BJ (cell line): ENCODE data around the gene NCF4. TPM values are rescaled to one million over a fixed set of nuclear protein-coding genes. Genes with fewer than 3 reads are reported as not detected.

ENCODE experiments used
- CTCF ChIA-PET: fragments of 350-600 bp; formaldehyde crosslinking; extraction: SDS; loops from one replicate; lab custom pipeline; 2021; ENCODE audit warnings: antibody characterized with exemption, inconsistent platforms; lab: Yijun Ruan, JAX
- POLR2A ChIA-PET: fragments of 300-600 bp; sonication (Branson Sonifier 250); formaldehyde crosslinking; extraction: SDS; loops from one replicate; lab custom pipeline; 2021; ENCODE audit warnings: antibody characterized with exemption; lab: Charles Lee
- DNase-seq: peaks from one replicate; pipeline ENCODE4 v3.0.0-alpha.2; 2011; ENCODE audit warnings: low read depth
- H3K27me3 ChIP-seq: 2 replicates; pipeline ENCODE4 v1.6.0; 2011; ENCODE audit warnings: low read length; ENCODE audit not compliant: control insufficient read depth, insufficient read depth
- H3K36me3 ChIP-seq: 2 replicates; pipeline ENCODE4 v1.5.1; 2011; ENCODE audit warnings: low read length; ENCODE audit not compliant: control insufficient read depth, insufficient read depth
- H3K4me3 ChIP-seq: 2 replicates; pipeline ENCODE4 v1.5.1; 2011; ENCODE audit warnings: low read depth, mild to moderate bottlenecking, control low read depth, low read length
- CTCF ChIP-seq: IDR thresholded peaks from 2 replicates; pipeline ENCODE4 v1.5.1; 2011; ENCODE audit warnings: low read depth, mild to moderate bottlenecking, control low read depth, inconsistent platforms, low read length, moderate library complexity; ENCODE audit not compliant: insufficient read depth
- polyA plus RNA-seq: library from polyadenylated mRNA; depleted of rRNA; stranded (reverse); fragments of >200 nt; gene quantifications from 2 replicates; pipeline ENCODE4 v1.2.3, GENCODE V29; 2011

The NCF4 gene
- polyA plus RNA-seq, 1 experiment = not detected

- DNase-seq = no peak
- Histone ChIP-seq H3K4me3 (no peak overlapping the region), H3K27me3 (peaks cover 6% of the 10 kb centered on the region), H3K36me3 (no peaks in the 10 kb centered on the region)
- CTCF ChIA-PET = no interaction called here
- no peak for TF ChIP-seq CTCF
- POLR2A ChIA-PET = no interaction called here
Observed at GRCh38 chr22:36907253-36908195, 46.7 kb downstream of the NCF4 start.

GRCh38 chr22:36910461-36910860 is 49.7 kb downstream of the NCF4 start:
- peaks cover 2% of the 10 kb centered on the region for H3K27me3 ChIP-seq
- DNase-seq = no peak
- ChIA-PET POLR2A (no interaction called here), CTCF (no interaction called here)
- H3K4me3 ChIP-seq = no peak overlapping the region
- H3K36me3 ChIP-seq = no peaks in the 10 kb centered on the region
- TF ChIP-seq CTCF = no peak

GRCh38 chr22:36911887-36912661 is 51.3 kb downstream of the NCF4 start:
- ChIA-PET POLR2A (no interaction called here), CTCF (interaction anchor here (1.1 kb wide), 1 partner anchor 65 kb away, joined by 3 read pairs; no protein-coding TSS in a partner anchor)
- Histone ChIP-seq H3K36me3 (no peaks in the 10 kb centered on the region), H3K27me3 (peaks cover 2% of the 10 kb centered on the region), H3K4me3 (no peak overlapping the region)
- no peak for TF ChIP-seq CTCF
- no peak for DNase-seq

GRCh38 chr22:36912694-36913426 is 52.1 kb downstream of the NCF4 start:
- no peak for TF ChIP-seq CTCF
- no peak for DNase-seq
- no peaks in the 10 kb centered on the region for H3K36me3 ChIP-seq
- POLR2A ChIA-PET = no interaction called here
- H3K27me3 ChIP-seq = no peaks in the 10 kb centered on the region; the same call in 1 of the 2 replicates
- H3K4me3 ChIP-seq = no peak overlapping the region
- CTCF ChIA-PET = interaction anchor here (1.1 kb wide), 1 partner anchor 64 kb away, joined by 3 read pairs; no protein-coding TSS in a partner anchor
